ENCODE data around the gene PKD2. TPM values are rescaled to one million over a fixed set of nuclear protein-coding genes. Genes with fewer than 3 reads are reported as not detected.

Gene PKD2
- total and polyA plus RNA-seq, 12 donors: 19.2 to 74.1 (median 38.9) TPM

GRCh38 chr4:88015659-88016295 lies 8.3 kb downstream of the PKD2 start:
- Histone ChIP-seq H3K4me1 (replicated peaks in 1 of 2) (peaks cover 23 to 47% of the 10 kb centered on the region in 2 donors), H3K9me3 (replicated peaks in 1 of 3) (no peaks in the 10 kb centered on the region), H3K4me3 (no peak overlapping the region), H3K27me3 (no peaks in the 10 kb centered on the region), H3K36me3 (replicated peaks in 1 of 2) (peaks cover 0 to 10% of the 10 kb centered on the region in 2 donors), H3K27ac (peak overlapping the region in 1 of 5 donors; percentile 46)
- intact Hi-C loops (cut with DNase I): no loop called here
- no peak for DNase-seq
- TF ChIP-seq, protein P1, sequence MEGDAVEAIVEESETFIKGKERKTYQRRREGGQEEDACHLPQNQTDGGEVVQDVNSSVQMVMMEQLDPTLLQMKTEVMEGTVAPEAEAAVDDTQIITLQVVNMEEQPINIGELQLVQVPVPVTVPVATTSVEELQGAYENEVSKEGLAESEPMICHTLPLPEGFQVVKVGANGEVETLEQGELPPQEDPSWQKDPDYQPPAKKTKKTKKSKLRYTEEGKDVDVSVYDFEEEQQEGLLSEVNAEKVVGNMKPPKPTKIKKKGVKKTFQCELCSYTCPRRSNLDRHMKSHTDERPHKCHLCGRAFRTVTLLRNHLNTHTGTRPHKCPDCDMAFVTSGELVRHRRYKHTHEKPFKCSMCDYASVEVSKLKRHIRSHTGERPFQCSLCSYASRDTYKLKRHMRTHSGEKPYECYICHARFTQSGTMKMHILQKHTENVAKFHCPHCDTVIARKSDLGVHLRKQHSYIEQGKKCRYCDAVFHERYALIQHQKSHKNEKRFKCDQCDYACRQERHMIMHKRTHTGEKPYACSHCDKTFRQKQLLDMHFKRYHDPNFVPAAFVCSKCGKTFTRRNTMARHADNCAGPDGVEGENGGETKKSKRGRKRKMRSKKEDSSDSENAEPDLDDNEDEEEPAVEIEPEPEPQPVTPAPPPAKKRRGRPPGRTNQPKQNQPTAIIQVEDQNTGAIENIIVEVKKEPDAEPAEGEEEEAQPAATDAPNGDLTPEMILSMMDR (IDR thresholded peaks at IDR 0.05): no peak
- TF ChIP-seq POLR2A (IDR thresholded peaks at IDR 0.05): no peak
- 95 to 99% (median 96%) methylated on average over 7 to 10 of the region's 10 CpGs for WGBS, 4 donors

- peak in 6 of 7 donors; percentile 32 to 74 (median 62) for DNase-seq
- H3K27me3 ChIP-seq: no peaks in the 10 kb centered on the region
- WGBS, 4 donors: 55 to 59% (median 56%) methylated on average over 7 of the region's 7 CpGs
- intact Hi-C loops (cut with DNase I): no loop called here
- no peak overlapping the region for H3K4me3 ChIP-seq
- H3K4me1 ChIP-seq (replicated peaks in 1 of 2): peaks cover 18 to 41% of the 10 kb centered on the region in 2 donors
- H3K36me3 ChIP-seq (replicated peaks in 1 of 2): peaks cover 0 to 10% of the 10 kb centered on the region in 2 donors
- peak overlapping the region; percentile 75 to 89 (median 86) for H3K27ac ChIP-seq
- no peaks in the 10 kb centered on the region for H3K9me3 ChIP-seq (replicated peaks in 1 of 3)
- TF ChIP-seq, protein P1 (IDR thresholded peaks at IDR 0.05): no peak
- peak in 1 of 2 donors; percentile 46 for TF ChIP-seq POLR2A (IDR thresholded peaks at IDR 0.05)
Measured at GRCh38 chr4:88017516-88018297, 10.3 kb downstream of the PKD2 start.

DNA sequence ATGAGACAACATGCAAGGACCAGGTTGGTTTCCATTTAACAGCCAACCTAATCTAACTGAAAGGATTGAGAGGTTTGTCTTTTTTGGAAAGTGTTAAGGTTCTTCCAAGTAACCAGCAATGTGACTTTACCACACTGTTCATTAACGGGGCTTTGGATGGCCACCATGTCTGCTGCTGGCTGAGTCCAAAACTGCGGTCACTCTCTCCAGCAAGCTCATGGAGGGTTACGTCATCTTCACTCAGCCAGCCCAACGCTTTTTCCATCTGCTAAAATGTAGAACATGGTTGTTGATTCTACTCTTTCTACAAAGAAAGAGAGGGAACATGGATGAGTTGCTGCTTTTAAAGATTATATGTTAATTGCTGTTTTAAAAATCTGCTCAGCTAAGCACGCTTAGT lies 11.0 kb downstream of the PKD2 start:
- H3K4me1 ChIP-seq (replicated peaks in 1 of 2): peaks cover 18 to 37% of the 10 kb centered on the region in 2 donors
- no peak overlapping the region for H3K4me3 ChIP-seq
- no peaks in the 10 kb centered on the region for H3K27me3 ChIP-seq
- WGBS, 4 donors: 71 to 80% (median 77%) methylated on average over 5 of the region's 5 CpGs
- H3K27ac ChIP-seq: peak overlapping the region; percentile 68 to 89 (median 86)
- H3K9me3 ChIP-seq (replicated peaks in 1 of 3): no peaks in the 10 kb centered on the region
- intact Hi-C loops (cut with DNase I): no loop called here
- H3K36me3 ChIP-seq (replicated peaks in 1 of 2): peaks cover 0 to 10% of the 10 kb centered on the region in 2 donors
- TF ChIP-seq, protein P1 (IDR thresholded peaks at IDR 0.05): no peak
- TF ChIP-seq POLR2A (IDR thresholded peaks at IDR 0.05): no peak
- no peak for DNase-seq

GRCh38 chr4:88021824-88022223 lies 14.4 kb downstream of the PKD2 start:
- intact Hi-C loops (cut with DNase I): no loop called here
- H3K36me3 ChIP-seq (replicated peaks in 1 of 2): peaks cover 0 to 10% of the 10 kb centered on the region in 2 donors
- no peaks in the 10 kb centered on the region for H3K27me3 ChIP-seq
- H3K9me3 ChIP-seq (replicated peaks in 1 of 3): no peaks in the 10 kb centered on the region
- no peak for DNase-seq
- H3K27ac ChIP-seq: peak overlapping the region in 2 of 5 donors; percentile 7 to 35
- H3K4me1 ChIP-seq (replicated peaks in 1 of 2): peaks cover 16 to 37% of the 10 kb centered on the region in 2 donors
- no peak for TF ChIP-seq POLR2A (IDR thresholded peaks at IDR 0.05)
- TF ChIP-seq, protein P1 (IDR thresholded peaks at IDR 0.05): no peak
- no peak overlapping the region for H3K4me3 ChIP-seq

Data from adrenal gland (tissue), 12 donors.